Cardiac fibroblast (primary cell): ENCODE results near the gene SLC25A13.
"Not testable (repeated sequence)": the region's sequence is repeated elsewhere in the genome, so short reads cannot be mapped to it uniquely, and the experiment has no call there.

Source experiments
- DNase-seq, 2 donors: peaks; one replicate each; pipeline versions ENCODE4 v3.0.0 to v3.0.0-alpha.2; 2010; ENCODE audit warnings: low read depth in 2 of 2
- H3K4me3 ChIP-seq, 2 donors: replicated peaks in 1 of 2; 1 replicate in 1 of 2; 2 replicates in 1 of 2; pipeline ENCODE4 v1.5.1; 2011; ENCODE audit warnings: low read depth in 2 of 2, low read length in 2 of 2, mild to moderate bottlenecking in 2 of 2, moderate library complexity in 1 of 2
- TF ChIP-seq, protein P1 (sequence below): IDR thresholded peaks from one replicate; pipeline ENCODE4 v1.5.1; 2011; ENCODE audit warnings: low read depth, mild to moderate bottlenecking, low read length, inconsistent platforms

The SLC25A13 gene

DNA sequence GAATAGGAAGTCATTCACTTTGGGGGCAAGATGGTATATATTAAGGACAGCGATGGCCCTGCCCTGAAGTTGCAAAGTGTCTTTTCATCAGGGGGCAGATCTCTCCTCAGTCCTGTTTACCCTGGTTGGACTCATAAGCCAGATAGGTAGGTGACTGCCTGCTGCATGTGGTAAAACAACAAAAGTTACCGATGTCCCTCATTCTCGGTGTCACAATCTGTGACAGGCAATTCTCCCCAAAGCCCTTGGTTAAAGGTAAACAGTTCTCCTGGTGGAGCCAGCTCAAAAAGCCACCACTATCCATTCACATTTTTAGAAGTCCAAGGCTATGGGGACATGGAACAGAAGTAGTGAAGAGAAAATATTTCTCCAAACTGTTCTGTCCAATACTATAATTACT lies 9.9 kb upstream of the SLC25A13 start:
- DNase-seq = no peak
- no peak overlapping the region for H3K4me3 ChIP-seq

DNA sequence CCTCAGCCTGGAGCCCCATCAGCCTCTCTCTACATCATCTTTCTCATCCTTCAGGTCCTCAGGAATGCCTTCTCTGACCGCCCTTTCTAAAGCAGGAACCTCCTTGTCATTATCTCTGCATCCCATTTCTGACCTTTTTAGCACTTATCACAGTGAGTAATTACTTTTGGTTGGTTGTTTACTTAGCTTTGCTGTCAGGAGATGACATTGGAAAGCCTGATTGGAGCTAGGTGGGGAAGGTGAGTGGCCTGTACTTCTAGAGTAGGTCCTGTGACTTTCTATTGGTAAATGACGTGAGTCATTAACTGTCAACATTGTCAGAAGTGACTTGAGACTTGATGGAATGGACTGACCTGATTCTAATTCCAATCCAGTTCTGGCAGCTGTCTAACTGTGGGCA lies 9.3 kb upstream of the SLC25A13 start:
- no peak overlapping the region for H3K4me3 ChIP-seq
- DNase-seq = no peak
- TF ChIP-seq, protein P1, sequence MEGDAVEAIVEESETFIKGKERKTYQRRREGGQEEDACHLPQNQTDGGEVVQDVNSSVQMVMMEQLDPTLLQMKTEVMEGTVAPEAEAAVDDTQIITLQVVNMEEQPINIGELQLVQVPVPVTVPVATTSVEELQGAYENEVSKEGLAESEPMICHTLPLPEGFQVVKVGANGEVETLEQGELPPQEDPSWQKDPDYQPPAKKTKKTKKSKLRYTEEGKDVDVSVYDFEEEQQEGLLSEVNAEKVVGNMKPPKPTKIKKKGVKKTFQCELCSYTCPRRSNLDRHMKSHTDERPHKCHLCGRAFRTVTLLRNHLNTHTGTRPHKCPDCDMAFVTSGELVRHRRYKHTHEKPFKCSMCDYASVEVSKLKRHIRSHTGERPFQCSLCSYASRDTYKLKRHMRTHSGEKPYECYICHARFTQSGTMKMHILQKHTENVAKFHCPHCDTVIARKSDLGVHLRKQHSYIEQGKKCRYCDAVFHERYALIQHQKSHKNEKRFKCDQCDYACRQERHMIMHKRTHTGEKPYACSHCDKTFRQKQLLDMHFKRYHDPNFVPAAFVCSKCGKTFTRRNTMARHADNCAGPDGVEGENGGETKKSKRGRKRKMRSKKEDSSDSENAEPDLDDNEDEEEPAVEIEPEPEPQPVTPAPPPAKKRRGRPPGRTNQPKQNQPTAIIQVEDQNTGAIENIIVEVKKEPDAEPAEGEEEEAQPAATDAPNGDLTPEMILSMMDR = no peak

More for the DNA sequence above, 9.9 kb upstream of the SLC25A13 start:
- TF ChIP-seq, protein P1 = no peak

DNA sequence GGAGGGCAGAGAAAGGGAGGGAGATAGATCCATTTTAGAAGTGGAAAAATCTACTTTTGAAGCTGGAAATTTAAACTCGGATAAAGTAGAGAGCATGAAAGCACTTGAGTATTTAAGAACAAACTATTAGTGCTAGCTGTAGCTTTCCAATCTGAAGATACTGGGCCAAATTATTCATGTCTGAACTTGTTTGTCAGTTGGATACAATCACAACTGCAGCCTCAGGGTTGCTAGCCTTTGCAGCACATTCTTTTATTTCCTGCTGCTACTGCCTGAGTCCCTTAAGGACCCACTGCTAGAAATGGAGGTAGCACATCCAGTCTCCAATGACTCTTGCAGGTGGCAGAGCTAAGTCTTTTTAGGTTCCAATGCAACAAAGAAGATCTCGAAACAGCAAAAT lies 8.3 kb upstream of the SLC25A13 start:
- no peak overlapping the region for H3K4me3 ChIP-seq
- DNase-seq = no peak
- TF ChIP-seq, protein P1 = no peak

DNA sequence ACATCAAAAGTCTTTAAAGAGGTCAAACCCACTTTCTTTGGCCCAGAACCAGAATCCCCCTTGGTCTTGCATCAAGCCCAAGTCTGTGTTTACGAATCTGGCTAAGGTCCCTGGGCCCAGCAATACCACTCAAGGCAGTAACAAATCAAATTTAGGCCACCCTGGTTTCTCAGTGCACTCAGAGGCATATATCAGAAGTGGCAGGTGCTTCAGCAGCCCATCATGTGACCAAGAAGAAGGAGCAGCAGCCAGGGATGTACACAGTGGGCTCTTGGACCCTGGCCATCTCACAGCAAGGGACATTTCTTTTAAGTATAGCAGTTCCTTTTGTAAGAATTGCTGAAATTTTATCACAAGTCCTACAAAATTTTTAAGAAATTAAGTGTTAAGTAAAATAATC lies 7.3 kb upstream of the SLC25A13 start:
- TF ChIP-seq, protein P1 = no peak
- DNase-seq = no peak

DNA sequence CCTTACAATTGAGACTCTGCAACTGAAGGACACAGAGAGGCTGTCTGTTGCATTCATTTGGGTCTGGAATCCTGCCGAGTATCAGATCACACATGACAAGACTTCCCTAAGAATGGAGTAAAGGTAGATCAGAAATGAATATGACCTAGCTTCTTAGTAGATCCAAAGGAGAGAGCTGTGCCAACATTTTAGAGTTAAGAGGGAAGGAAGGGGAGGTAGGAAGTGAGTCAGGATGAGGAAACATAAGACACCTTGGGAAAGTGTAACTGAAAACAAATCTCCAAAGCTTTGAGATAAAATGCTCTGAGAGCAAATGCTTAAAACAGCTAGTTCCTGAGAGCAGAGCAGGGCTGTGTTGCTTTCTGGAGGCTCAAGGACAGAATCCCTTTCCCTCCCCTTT lies 6.1 kb upstream of the SLC25A13 start:
- no peak overlapping the region for H3K4me3 ChIP-seq
- DNase-seq = no peak
- TF ChIP-seq, protein P1 = no peak

More for the DNA sequence above, 7.3 kb upstream of the SLC25A13 start:
- no peak overlapping the region for H3K4me3 ChIP-seq

DNA sequence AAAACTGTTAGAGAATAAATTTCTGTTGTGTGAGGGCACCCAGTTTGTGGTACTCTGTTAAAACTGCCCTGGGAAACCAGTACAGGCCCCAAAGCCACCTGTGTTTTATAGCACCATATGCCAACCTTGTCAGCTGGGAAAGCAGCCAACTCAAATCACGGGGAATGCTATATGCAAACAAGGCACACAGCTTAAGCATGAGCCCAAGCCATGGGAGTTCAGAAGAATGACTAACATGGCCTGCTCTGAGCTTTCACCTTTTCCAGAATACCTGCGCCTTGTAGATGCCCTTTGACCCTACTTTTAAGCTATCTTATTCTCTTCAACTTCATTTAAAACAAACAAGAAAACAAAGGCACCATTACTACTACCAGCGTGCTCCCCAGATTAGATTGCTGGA lies 5.5 kb upstream of the SLC25A13 start:
- DNase-seq = no peak
- H3K4me3 ChIP-seq = no peak overlapping the region
- TF ChIP-seq, protein P1 = no peak

DNA sequence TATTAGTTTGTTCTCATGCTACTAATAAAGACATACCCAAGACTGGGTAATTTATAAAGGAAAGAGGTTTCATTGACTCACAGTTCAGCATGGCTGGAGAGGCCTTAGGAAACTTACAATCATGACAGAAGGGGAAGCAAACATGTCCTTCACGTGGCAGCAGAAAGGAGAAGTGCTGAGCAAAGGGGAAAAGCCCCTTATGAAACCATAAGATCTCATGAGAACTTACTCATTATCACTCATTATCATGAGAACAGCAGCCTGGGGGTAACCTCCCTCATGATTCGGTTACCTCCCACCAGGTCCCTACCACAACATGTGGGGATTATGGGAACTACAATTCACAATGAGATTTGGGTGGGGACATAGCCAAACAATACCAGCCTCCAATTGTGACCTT lies 4.9 kb upstream of the SLC25A13 start:
- DNase-seq = not testable (repeated sequence)

More for the DNA sequence above, 4.9 kb upstream of the SLC25A13 start:
- H3K4me3 ChIP-seq = not testable (repeated sequence)
